ENCODE measurements around the gene DTX1.

- TF ChIP-seq POLR2AphosphoS5 (IDR thresholded peaks at IDR 0.05; ENCODE audit: borderline replicate concordance, low read depth, low read length) (no peak), EZH2 (IDR thresholded peaks at IDR 0.05) (no peak)
These were observed 81.6 kb downstream of the DTX1 start for GRCh38 chr12:113137861-113138783.
